Neural progenitor cell (in vitro differentiated cells): ENCODE data around the gene GABRR3.

Source experiments
- CTCF ChIP-seq: fragments of 200-600 bp; sonication (generic); IDR thresholded peaks from 2 replicates; pipeline ENCODE4 v1.5.1; 2017; ENCODE audit warnings: antibody characterized with exemption, mild to moderate bottlenecking
- EZH2 ChIP-seq: fragments of 200-600 bp; sonication (generic); IDR thresholded peaks from 2 replicates; pipeline ENCODE4 v1.6.1; 2017; ENCODE audit warnings: antibody characterized with exemption, mild to moderate bottlenecking, moderate library complexity

GRCh38 chr3:97969541-97969940 lies 65.6 kb downstream of the GABRR3 start:
- TF ChIP-seq EZH2 (no peak), CTCF (no peak)
